Measurements from ENCODE around the gene MRPS5.
A peak's percentile ranks its signal among the peaks of the same experiment; 100 is the strongest.
"Not testable (repeated sequence)": the region's sequence is repeated elsewhere in the genome, so short reads cannot be mapped to it uniquely, and the experiment has no call there.

MRPS5 gene

DNA sequence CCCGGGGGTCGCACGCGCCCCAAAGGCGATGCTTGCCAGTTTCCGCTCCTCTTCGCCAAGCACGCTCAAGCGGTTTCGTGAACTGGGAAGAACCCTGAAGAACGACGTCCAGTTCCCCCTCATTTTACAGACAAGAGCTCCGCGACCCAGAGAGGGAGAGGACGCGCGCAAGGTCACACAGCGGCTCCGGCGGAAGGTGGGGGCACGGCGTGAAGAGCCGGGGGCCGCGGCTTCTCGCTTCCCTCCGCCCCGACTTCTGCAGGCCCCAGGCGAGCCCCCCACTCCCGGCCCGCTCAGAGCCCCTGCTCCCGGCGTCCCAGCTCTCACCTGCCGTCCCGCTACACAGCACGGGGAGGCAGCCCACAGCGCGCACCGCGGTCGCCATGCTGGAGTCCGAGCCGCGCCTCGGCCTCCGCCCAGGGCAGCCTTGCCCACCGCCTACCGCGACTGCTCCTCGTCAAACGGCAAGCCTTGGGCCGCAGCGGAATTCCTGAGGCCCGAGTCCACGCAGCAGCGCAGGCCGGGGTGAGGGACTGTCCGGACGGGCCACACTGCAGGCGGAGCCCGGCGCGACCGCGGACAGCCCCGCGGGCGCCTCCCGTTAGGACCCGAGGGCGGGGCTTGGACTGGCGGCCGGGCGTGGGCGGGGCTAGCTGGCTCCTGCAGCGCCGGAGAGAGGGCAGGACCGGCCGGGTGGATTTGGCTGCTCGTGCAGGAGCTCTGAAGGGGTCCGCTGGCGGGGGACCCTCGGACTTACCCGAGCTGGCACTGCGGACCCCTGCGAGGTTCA lies at the start of gene MRPS5:
Gene MRPS5 (minus strand): TSS at position 402 of the 790 bp plus-strand sequence. CDS start 17 bp downstream, at position 385.
- DNase-seq (ENCODE audit: low read depth in 2 of 2), result peak; percentile 69 to 79

DNA sequence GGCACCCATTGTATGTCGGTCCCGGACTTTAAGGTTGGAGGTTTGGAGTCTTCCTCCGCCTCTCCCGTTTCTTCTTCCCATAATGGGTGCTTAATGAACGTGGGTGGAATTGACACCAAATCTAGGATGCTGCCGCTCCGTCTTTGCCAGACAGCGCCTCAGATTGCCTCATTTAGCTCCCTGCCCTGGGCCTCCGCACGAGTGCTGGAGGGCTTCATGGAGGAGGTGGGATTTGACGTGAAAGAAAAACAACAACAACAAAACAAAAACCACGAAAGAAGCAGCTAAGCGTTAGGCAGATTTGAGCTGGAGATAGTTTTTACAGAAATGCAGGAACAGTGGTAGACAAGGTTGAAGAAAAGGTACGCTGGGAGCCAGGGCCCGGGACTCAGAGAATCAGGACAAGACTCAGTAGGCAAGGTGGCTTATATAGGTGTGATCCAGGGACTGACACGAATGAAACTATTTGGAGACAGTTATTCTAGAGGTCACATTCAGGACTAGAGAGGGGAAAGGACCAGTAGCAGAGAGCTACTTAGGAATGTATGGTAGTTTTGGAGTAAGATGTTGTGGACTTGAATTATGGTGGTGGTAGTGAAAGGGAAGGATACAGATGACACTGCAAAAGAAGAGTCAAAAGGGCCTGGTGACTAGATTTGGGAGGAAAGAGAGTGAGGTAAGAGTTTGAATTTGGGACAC lies 44.6 kb upstream of the MRPS5 start:
- DNase-seq (ENCODE audit: low read depth in 2 of 2), result no peak

GRCh38 chr2:95165371-95166064 lies 43.9 kb upstream of the MRPS5 start, which contains the start of gene ZNF2:
ZNF2 (plus strand) TSS chr2:95165809; CDS start chr2:95176227, 10,418 bp downstream.
- DNase-seq (ENCODE audit: low read depth in 2 of 2), result peak; percentile 95

DNA sequence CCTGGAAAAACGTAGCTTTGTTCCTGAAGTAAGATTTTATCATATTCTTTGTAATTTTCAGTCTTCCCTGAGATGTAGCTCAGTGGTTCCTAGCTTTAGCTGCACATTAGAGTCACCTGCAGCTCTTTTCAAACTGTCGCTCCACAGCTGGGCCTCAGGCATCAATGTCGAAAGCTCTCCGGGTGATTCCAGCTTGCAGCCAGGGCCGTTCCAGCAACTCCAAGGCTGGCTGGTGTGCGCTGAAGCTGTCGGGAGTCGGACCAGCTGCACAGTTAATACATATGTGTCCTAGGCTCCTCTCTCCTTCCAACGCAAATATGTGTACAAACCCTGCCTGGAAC lies 43.4 kb upstream of the MRPS5 start:
- DNase-seq (ENCODE audit: low read depth in 2 of 2), result no peak

DNA sequence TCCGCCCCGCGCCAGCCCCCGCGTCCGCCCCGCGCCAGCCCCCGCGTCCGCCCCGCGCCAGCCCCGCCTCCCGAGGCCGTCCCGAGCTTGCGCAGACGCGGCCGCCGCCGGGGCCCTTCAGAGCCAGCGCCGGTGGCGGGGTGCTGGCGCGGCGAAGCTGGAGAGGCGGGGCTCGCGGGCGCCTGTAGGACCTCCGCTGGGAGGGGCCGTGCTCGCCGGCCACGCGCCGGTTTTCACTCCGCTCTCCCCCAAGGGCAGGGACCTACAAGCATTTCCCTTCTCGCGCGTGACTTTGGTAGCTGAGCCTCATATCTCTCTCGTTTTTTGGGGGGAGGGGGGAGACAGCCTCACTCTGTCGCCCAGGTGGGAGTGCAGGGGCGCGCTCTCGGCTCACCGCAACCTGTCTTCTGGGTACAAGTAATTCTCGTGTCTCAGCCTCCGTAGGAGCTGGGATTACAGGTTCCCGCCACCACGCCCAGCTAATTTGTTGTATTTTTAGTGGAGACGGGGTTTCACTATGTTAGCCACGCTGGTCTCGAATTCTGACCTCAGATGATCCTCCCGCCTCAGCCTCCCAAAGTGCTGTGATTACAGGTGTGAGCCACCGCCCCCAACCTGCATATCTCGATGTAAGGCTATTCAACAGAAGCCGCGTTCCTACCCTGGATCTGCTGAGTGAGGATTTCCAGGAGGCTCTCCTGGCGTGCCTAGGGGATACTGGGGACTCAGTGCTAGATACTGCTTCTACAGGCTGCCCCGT lies 38.3 kb upstream of the MRPS5 start, which contains the start of gene ZNF514:
Gene ZNF514 (minus strand): TSS at position 159 of the 760 bp plus-strand sequence. CDS start 6,595 bp downstream, outside the sequence.
- peak; percentile 43 to 60 for DNase-seq (ENCODE audit: low read depth in 2 of 2)

- DNase-seq (ENCODE audit: low read depth in 2 of 2), result no peak
These were observed 37.4 kb upstream of the MRPS5 start for GRCh38 chr2:95158891-95159619.

DNA sequence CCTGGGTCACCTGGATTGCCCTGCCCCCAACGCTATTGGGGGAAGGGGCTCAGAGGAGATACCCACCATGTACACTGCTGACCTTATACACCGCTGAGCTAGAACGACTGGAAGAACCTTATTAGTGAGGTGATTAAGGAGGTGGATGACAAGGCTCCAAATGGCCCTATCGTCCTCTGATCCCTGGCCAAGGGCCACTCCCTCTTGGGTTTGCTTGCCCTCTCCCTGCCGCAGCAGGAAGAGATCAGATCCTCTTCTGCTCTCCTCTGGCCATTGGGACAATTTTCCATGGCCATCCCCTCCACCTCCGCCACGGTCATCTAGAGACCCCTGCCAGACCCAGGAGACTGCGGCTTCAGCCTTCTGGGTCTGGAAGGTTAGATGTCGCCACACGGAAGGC lies 36.8 kb upstream of the MRPS5 start:
- no peak for DNase-seq (ENCODE audit: low read depth in 2 of 2)

DNA sequence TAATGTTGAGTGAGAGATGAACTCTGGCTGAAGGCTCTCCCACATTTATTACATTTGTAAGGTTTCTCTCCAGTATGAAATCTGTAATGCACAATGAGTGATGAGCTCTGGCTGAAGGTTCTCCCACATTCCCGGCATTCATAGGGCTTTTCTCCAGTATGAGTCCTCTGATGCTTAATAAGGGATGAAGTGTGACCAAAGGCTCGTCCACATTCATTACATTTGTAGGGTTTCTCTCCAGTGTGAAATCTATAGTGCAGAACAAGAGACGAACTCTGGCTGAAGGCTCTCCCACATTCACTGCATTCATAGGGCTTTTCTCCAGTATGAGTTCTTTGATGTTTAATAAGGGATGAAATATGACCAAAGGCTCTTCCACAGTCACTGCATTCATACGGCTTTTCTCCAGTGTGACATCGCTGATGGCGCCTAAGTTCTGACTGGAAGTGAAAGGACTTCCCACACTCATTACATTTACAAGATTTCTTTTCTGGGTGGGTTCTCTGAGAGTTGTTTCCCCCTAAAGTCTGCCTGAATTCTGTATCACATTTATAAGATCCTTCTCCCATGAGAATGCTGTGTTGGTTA lies 27.9 kb upstream of the MRPS5 start:
- DNase-seq (ENCODE audit: low read depth in 2 of 2), result no peak

DNA sequence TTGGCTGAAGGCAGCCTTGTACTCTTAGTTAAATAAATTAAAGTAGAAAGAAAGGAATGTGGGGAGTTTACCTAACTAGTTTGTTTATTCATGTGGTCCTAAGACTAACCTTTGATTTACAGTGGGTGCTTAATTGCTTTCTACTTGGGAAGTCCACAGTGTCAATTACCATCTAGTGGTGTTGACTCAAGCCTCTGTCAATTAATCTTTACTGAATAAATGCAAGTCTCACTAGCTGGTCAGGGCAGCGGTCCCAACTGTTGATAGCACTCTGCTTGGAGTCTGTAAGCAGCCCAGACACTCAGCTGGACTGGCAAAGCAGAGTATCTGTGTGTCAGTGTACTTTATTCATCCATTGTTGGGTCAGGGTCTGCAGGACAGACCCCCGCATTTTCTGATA lies 22.2 kb upstream of the MRPS5 start:
- no peak for DNase-seq (ENCODE audit: low read depth in 2 of 2)

DNA sequence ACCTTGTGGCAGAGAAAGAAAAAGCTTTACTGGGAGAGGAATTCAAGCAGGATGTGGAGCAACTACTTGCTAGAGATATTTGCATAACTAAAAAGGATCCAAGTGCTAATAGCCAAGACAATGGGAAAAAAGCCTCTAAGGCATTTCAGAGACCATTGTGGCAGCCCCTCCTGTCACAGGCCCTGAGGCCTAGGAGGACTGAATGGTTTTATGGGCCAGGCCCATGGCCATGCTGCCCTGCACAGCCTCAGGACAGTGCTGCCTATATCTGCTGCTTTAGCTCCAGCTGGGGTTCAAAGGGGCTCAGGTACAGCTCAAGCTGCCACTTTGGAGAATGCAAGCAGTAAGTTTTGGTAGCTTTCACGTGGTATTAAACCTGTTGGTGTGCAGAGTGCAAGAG lies 17.1 kb upstream of the MRPS5 start:
- no peak for DNase-seq (ENCODE audit: low read depth in 2 of 2)

DNA sequence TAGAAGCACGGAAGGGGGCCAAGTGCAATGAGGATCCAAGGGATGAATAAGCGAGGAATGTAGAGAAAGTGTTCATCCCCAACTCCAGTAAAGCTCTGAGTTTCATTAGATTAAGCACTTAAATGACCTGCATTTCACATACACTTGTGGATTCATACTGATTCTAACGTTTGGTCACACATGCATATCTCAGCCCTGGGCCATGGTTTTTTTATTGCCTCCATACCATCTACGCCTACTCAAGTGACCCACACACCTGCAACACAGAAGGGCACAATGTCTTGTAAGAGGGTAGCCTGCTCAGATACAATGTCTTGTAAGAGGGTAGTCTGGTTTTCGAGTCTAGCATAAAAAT lies 566 bp upstream of the MRPS5 start:
- no peak for DNase-seq (ENCODE audit: low read depth in 2 of 2)

DNA sequence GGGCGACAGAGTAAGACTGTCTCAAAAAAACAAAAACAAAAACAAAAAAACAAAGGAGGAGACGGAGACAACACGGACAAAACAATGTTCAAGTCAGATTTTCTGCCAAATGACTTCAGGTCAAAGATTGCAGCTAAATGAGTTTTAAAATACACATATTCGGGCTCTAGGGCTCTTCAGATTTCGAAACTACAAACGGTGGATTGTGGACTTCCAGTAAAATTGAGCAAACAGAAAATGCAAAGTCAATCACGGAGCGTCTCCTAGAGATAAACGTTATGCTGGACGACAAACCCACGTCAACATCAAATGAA lies 558 bp downstream of the MRPS5 start:
- DNase-seq (ENCODE audit: low read depth in 2 of 2), result no peak

DNA sequence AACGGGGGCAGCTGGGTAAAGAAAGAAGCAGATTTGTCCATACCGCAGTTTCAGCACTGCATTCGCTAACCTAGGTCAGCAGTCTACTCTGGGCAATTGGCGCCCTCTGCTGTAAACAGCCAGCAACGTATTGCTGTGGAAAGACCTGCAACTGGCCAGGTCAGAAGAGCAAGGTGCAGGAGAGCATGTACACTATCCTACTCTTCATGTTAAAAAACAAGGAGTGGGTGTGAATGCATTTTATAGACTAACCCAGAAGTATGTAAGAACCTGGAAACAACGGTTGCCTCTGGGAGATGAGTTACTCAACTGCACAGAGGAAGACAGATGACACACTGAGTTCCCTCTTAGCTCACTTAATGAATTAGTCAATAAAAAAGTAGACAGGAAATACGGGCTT lies 6.2 kb downstream of the MRPS5 start:
- DNase-seq (ENCODE audit: low read depth in 2 of 2), result peak; percentile 42 to 57

DNA sequence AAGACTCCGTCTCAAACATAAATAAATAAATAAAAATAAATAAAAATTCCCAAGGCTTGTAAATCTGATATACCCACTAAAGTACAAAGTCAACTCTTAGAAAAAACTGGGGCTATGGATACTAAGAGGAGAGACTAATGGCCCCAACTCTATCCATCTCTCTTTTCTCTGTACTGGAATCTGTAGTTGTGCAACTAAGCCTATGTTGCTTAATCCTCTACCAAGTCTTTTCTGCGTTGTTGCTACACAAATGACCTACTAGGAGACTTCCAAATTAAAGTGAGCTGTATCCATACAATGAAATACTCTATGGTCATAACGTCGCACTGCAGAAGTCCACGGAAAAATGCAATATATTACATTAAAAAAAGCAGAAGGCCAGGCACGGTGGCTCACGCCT lies 8.1 kb downstream of the MRPS5 start:
- DNase-seq (ENCODE audit: low read depth in 2 of 2), result no peak

DNA sequence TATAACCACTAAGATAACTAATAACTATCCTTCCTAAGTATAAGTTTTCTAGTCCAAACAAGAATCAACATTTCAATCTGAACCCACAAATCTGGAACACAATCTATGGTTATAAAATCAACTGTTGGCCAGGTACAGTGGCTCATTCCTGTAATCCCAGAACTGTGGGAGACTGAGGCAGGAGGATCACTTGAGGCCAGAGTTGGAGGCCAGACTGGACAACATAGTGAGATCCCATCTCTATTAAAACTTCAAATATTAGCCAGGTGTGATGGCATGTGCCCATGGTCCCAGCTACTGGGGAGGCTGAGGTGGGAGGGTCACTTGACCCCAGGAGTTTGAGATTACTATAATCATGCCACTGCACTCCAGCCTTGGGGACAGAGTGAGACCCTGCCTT lies 11.2 kb downstream of the MRPS5 start:
- DNase-seq (ENCODE audit: low read depth in 2 of 2), result no peak

DNA sequence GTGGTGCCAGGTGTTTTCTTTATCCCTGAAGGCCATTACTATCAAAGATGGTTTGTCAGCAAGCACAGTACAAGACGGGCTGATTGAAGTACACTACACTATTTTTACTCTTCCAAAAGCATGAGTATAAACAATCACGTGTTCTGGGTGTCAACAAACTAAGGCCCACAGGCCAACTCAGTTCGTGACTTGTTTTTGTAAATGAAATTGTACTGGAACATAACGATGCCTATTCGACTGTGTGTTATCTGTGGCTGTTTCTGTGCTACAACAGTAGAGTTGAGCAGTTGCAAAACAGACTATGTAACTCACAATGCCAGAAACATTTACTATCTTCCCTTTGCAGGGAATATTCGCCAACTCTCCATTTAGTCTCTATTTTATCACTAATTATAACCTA lies 12.3 kb downstream of the MRPS5 start:
- DNase-seq (ENCODE audit: low read depth in 2 of 2), result no peak

DNA sequence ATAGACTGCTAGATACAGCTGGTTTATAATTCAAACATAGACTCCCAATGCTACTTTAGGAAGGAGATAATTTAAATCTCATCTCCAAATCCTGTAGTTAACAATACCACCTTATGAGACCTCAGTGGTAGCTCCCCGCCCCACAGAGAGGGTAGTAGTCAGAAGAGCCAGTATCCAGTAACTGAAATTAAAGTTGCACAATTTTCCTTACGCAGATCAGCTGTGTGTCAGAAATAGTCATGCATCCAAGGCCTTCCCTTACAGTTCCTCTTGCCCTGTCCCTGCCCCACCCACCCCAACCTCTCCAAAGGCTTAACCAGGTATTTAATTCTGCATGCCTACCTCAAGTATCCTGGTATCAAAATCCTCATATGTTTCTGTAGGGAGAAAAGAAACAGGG lies 15.5 kb downstream of the MRPS5 start:
- no peak for DNase-seq (ENCODE audit: low read depth in 2 of 2)

- no peak for DNase-seq (ENCODE audit: low read depth in 2 of 2)
These were observed 17.0 kb downstream of the MRPS5 start for GRCh38 chr2:95104606-95105005.

GRCh38 chr2:95099910-95100309 lies 21.7 kb downstream of the MRPS5 start:
- no peak for DNase-seq (ENCODE audit: low read depth in 2 of 2)

- not testable (repeated sequence) for DNase-seq (ENCODE audit: low read depth in 2 of 2)
These were observed 23.3 kb downstream of the MRPS5 start for GRCh38 chr2:95098273-95098672.

Measured in stimulated activated CD8-positive, alpha-beta memory T cell treated with anti-CD3 and anti-CD28 coated beads, Interleukin-7, amount 100 ng/mL, for 1 hour (primary cell).